Esophagus squamous epithelium (tissue), 5 donors: ENCODE measurements around the gene ATAD3A. TPM values are rescaled to one million over a fixed set of nuclear protein-coding genes. Genes with fewer than 3 reads are reported as not detected.
A peak's percentile ranks its signal among the peaks of the same experiment; 100 is the strongest.

Source experiments
- DNase-seq: peaks from one replicate; lab custom pipeline; 2025; lab: John Stamatoyannopoulos, UW
- H3K27ac ChIP-seq, 4 donors: fragments of 200-600 bp; sonication (generic); one replicate each; pipeline ENCODE4 v1.5.1; 2016 to 2019; ENCODE audit warnings: mild to moderate bottlenecking in 1 of 4
- H3K27me3 ChIP-seq, 4 donors: fragments of 200-600 bp; sonication (generic); 1 replicate in 3 of 4; 2 replicates in 1 of 4; pipeline versions ENCODE4 v1.5.1 to v1.6.0; 2017 to 2021; ENCODE audit warnings: antibody characterized with exemption in 1 of 4
- H3K36me3 ChIP-seq, 3 donors: fragments of 200-600 bp; sonication (generic); one replicate each; pipeline ENCODE4 v1.5.1; 2016 to 2019
- H3K4me1 ChIP-seq, 3 donors: fragments of 200-600 bp; sonication (generic); one replicate each; pipeline ENCODE4 v1.5.1; 2017 to 2019
- H3K4me3 ChIP-seq, 4 donors: fragments of 200-600 bp; sonication (generic); 1 replicate in 3 of 4; 2 replicates in 1 of 4; pipeline ENCODE4 v1.5.1; 2016 to 2019; ENCODE audit warnings: mild to moderate bottlenecking in 2 of 4, moderate library complexity in 1 of 4
- H3K9me3 ChIP-seq, 3 donors: fragments of 200-600 bp; sonication (generic); one replicate each; pipeline ENCODE4 v1.5.1; 2016 to 2019
- CTCF ChIP-seq, 6 experiments: fragments of 450-650 bp in 4 of 6; fragments of 200-600 bp in 2 of 6; sonication (generic) in 2 of 6; IDR thresholded peaks; one replicate each; pipeline ENCODE4 v1.5.1; 2016 to 2019; ENCODE audit warnings: antibody characterized with exemption in 6 of 6, mild to moderate bottlenecking in 4 of 6, moderate library complexity in 4 of 6
- POLR2A ChIP-seq, 4 donors: fragments of 450-650 bp; IDR thresholded peaks; one replicate each; pipeline ENCODE4 v1.6.1; 2017; ENCODE audit warnings: antibody characterized with exemption in 4 of 4, mild to moderate bottlenecking in 4 of 4, moderate library complexity in 3 of 4
- WGBS, 2 donors: methylation state at CpG; one replicate each; pipeline ENCODE4 v1.1.5; 2018; 5-methylcytosine and 5-hydroxymethylcytosine counted together
- intact Hi-C: fragments of 100-400 bp; cut with DNase I; formaldehyde crosslinking; loops from one replicate; pipeline ENCODE4 v1.15.0; 2022
- total RNA-seq, 4 donors: library from RNA; depleted of rRNA; stranded (reverse); fragments of >200 nt; gene quantifications; one replicate each; pipeline ENCODE4 v1.1.0, GENCODE V29; 2016
- donor health status: DM: yes; HTN: yes; CAD: no.

The ATAD3A gene
- total RNA-seq, 4 donors from 2014 or later: 27.0 to 53.8 (median 32.6) TPM

- intact Hi-C loops: no loop called here
- Histone ChIP-seq H3K9me3 (no peaks in the 10 kb centered on the region), H3K27me3 (no peaks in the 10 kb centered on the region), H3K4me1 (peaks cover 0 to 4% (median 0%) of the 10 kb centered on the region in 3 donors), H3K4me3 (no peak overlapping the region), H3K36me3 (peaks cover 0 to 27% (median 0%) of the 10 kb centered on the region in 3 donors), H3K27ac (no peak overlapping the region)
- TF ChIP-seq POLR2A (IDR thresholded peaks at IDR 0.05): no peak
- no peak for TF ChIP-seq CTCF (IDR thresholded peaks at IDR 0.05)
- no peak for DNase-seq
- 81 to 97% methylated on average over 4 to 7 of the region's 14 CpGs for WGBS, 2 donors
These were observed 36.6 kb downstream of the ATAD3A start for GRCh38 chr1:1548591-1548990.

- no peak for DNase-seq
- no peak overlapping the region for H3K4me3 ChIP-seq
- 73 to 82% methylated on average over 7 of the region's 7 CpGs for whole genome bisulfite sequencing, 2 donors
These were observed 38.1 kb downstream of the ATAD3A start for GRCh38 chr1:1550087-1550486.

GRCh38 chr1:1550591-1551432 is 38.9 kb downstream of the ATAD3A start:
- peaks cover 0 to 21% (median 0%) of the 10 kb centered on the region in 3 donors for H3K36me3 ChIP-seq
- H3K9me3 ChIP-seq: no peaks in the 10 kb centered on the region
- peak overlapping the region in 2 of 4 donors; percentile 3 to 5 for H3K27ac ChIP-seq
- WGBS, 2 donors: 74 to 93% methylated on average over 3 to 5 of the region's 15 CpGs
- no peak for DNase-seq
- H3K27me3 ChIP-seq: no peaks in the 10 kb centered on the region
- H3K4me3 ChIP-seq: no peak overlapping the region
- H3K4me1 ChIP-seq: peaks cover 5 to 17% (median 7%) of the 10 kb centered on the region in 3 donors
- TF ChIP-seq POLR2A (IDR thresholded peaks at IDR 0.05) (no peak), CTCF (IDR thresholded peaks at IDR 0.05) (peak in 2 of 6 experiments; percentile 8 to 22)
- intact Hi-C loops: no loop called here

More at GRCh38 chr1:1550087-1550486, 38.1 kb downstream of the ATAD3A start:
- intact Hi-C loops: no loop called here
- Histone ChIP-seq H3K27ac (no peak overlapping the region), H3K36me3 (peaks cover 0 to 19% (median 0%) of the 10 kb centered on the region in 3 donors), H3K27me3 (no peaks in the 10 kb centered on the region), H3K9me3 (no peaks in the 10 kb centered on the region), H3K4me1 (peaks cover 5 to 14% (median 7%) of the 10 kb centered on the region in 3 donors)
- TF ChIP-seq CTCF (IDR thresholded peaks at IDR 0.05) (no peak), POLR2A (IDR thresholded peaks at IDR 0.05) (no peak)

- Histone ChIP-seq H3K4me3 (no peak overlapping the region), H3K27me3 (no peaks in the 10 kb centered on the region), H3K27ac (no peak overlapping the region), H3K4me1 (peaks cover 5 to 22% (median 7%) of the 10 kb centered on the region in 3 donors), H3K9me3 (no peaks in the 10 kb centered on the region), H3K36me3 (peaks cover 0 to 21% (median 0%) of the 10 kb centered on the region in 3 donors)
- intact Hi-C loops: no loop called here
- 78 to 94% methylated on average over 6 to 20 of the region's 33 CpGs for WGBS, 2 donors
- TF ChIP-seq POLR2A (IDR thresholded peaks at IDR 0.05) (no peak), CTCF (IDR thresholded peaks at IDR 0.05) (no peak)
- DNase-seq: no peak
These were observed 39.7 kb downstream of the ATAD3A start for GRCh38 chr1:1551524-1552262.
